ENCODE measurements around the gene PDXK. TPM values are rescaled to one million over a fixed set of nuclear protein-coding genes. Genes with fewer than 3 reads are reported as not detected.

PDXK gene
- total and polyA plus RNA-seq, 2 donors (not counting 3 experiments of a cell fraction or from before 2014, with no cell fraction given): 44.2 to 59.1 TPM

DNA sequence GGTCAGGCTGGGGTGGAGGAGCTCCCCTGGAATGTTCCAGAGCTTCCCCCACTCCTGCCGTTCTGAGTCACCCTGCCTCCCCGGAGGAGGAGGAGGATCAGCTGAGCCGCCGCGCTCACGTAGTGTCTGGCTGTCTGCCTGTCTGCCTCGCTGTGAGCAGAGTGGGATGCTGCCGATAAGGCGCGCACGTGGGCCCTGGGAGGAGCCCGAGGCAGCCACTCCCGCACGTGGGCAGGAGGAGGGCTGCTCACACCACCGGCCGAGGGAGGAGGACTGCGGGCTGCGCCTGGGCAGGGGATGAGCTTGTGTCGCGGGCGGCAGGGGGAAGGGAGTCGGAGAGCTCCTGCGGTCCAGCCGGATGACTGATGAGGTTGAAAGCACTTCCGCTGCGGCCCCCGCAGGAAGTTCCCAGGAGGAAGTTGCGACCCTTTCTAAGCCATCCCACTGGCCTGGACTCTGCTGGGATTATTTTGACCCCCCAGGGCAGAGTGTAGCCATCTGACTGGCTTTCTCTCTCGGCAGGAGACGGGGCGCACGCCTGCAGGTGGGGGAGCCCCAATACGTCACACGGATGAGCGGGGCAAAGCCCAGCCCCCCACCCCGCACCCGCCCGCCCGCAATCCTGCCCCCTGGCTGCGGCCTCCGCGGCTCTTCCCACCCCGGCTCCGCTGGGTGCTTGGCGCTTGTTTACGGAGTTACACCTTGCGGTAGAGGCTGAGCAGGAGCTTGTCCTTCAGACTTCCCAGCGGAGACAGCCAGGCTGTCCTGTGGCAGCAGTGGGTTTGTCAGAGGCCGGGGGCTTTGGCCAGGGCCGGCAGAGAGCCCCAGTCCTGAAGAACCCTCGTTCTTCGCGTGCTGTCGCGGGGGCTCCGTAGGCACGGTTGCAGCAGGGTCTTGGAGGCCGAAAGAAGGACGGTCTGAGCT is 9.8 kb downstream of the PDXK start:
- CTCF ChIA-PET: interaction anchor here (0.6 to 2.0 kb wide), 14 partner anchors 8 to 69 kb away, joined by 3 to 7 read pairs (median 4); partner anchors contain the start of genes HSF2BP, RRP1 and RRP1B
- no peaks in the 10 kb centered on the region for H4K20me1 ChIP-seq (replicated peaks; ENCODE audit: control insufficient read depth, extremely low read depth, insufficient read depth, low read length)
- peak; percentile 72 for TF ChIP-seq FOS (IDR thresholded peaks at IDR 0.05; ENCODE audit: borderline replicate concordance, insufficient read depth, low read length)
- TF ChIP-seq GATA2 (IDR thresholded peaks at IDR 0.05; ENCODE audit: insufficient read depth, insufficient read length, low read depth, low read length): peak; percentile 31
- TF ChIP-seq POLR2A (IDR thresholded peaks at IDR 0.05; ENCODE audit: low read depth, low read length): peak; percentile 80
- TF ChIP-seq POLR2AphosphoS5 (IDR thresholded peaks at IDR 0.05; ENCODE audit: insufficient read depth, low read depth, low read length): peak; percentile 81
- peak; percentile 96 for TF ChIP-seq MAX (IDR thresholded peaks at IDR 0.05; ENCODE audit: insufficient read depth, insufficient read length)
- TF ChIP-seq CTCF (IDR thresholded peaks at IDR 0.05; ENCODE audit: extremely low read depth in 1 of 2, insufficient read depth in 1 of 2, low read depth in 1 of 2, low read length in 2 of 2): peak in 1 of 2 donors; percentile 16
- peak; percentile 91 for TF ChIP-seq MYC (IDR thresholded peaks at IDR 0.05; ENCODE audit: low read depth, low read length)
- TF ChIP-seq EZH2 (IDR thresholded peaks at IDR 0.05; ENCODE audit: borderline replicate concordance, low read depth, low read length, severe bottlenecking): no peak
- TF ChIP-seq JUN (IDR thresholded peaks at IDR 0.05; ENCODE audit: borderline replicate concordance, insufficient read depth, insufficient read length, low read depth): no peak
- no peaks in the 10 kb centered on the region for H3K9me3 ChIP-seq (replicated peaks; ENCODE audit: control insufficient read depth, insufficient read depth, low read length)
- DNase-seq (ENCODE audit: low read depth, low spot score): peak; percentile 91
- peak overlapping the region; percentile 75 for H3K9ac ChIP-seq (replicated peaks; ENCODE audit: extremely low read depth, insufficient read depth, low read length)
- peak overlapping the region; percentile 55 for H2AFZ ChIP-seq (ENCODE audit: low read depth, low read length)
- peaks cover 29% of the 10 kb centered on the region for H3K79me2 ChIP-seq (ENCODE audit: control insufficient read depth, insufficient read depth, low read length)
- intact Hi-C loops (cut with micrococcal nuclease): loop anchor here (1.0 to 5.0 kb wide), 2 partner anchors 9 to 59 kb away; partner anchors contain the start of genes PDXK and RRP1
- peaks cover 38% of the 10 kb centered on the region for H3K4me1 ChIP-seq (ENCODE audit: control insufficient read depth, extremely low read depth, insufficient read depth, low read length)
- peak; percentile 91 for FAIRE-seq
- H3K36me3 ChIP-seq (ENCODE audit: control insufficient read depth in 2 of 2, extremely low read depth in 1 of 2, insufficient read depth in 2 of 2, low read length in 2 of 2): no peaks in the 10 kb centered on the region
- POLR2A ChIA-PET: interaction anchor here (0.5 to 0.8 kb wide), 4 partner anchors 9 to 718 kb away, joined by 3 to 6 read pairs (median 4); no protein-coding TSS in a partner anchor
- dilution Hi-C loops (cut with MboI; ENCODE audit: extremely low pct_ligation_motif_present, low sequenced_read_pairs): no loop called here
- H3K27me3 ChIP-seq (ENCODE audit: control insufficient read depth in 2 of 2, insufficient read depth in 2 of 2, low read length in 2 of 2): no peaks in the 10 kb centered on the region
- H3K4me2 ChIP-seq (ENCODE audit: insufficient read depth, low read length): peak overlapping the region; percentile 76
- H3K9me1 ChIP-seq (replicated peaks; ENCODE audit: control insufficient read depth, extremely low read depth, insufficient read depth, low read length): no peaks in the 10 kb centered on the region
- BruUV-seq (replicated peaks): TSS peak; percentile 38
- peak overlapping the region; percentile 13 to 27 (median 24) for H3K4me3 ChIP-seq (replicated peaks in 1 of 3; ENCODE audit: insufficient read depth in 1 of 3, low read depth in 1 of 3, low read length in 3 of 3)
- H3K27ac ChIP-seq (ENCODE audit: insufficient read depth, low read depth, low read length): peak overlapping the region; percentile 79

Measured in endothelial cell of umbilical vein (primary cell).